Eye (tissue), 1 donor: ENCODE data around the gene DNAL4.
"Not testable (repeated sequence)": the region's sequence is repeated elsewhere in the genome, so short reads cannot be mapped to it uniquely, and the experiment has no call there.

Experiments
- DNase-seq: peaks from one replicate; pipeline ENCODE4 v3.0.0-alpha.2; 2015

DNAL4 gene

GRCh38 chr22:38826801-38827200 lies 32.9 kb upstream of the DNAL4 start:
- DNase-seq: no peak

GRCh38 chr22:38826386-38826785 lies 32.4 kb upstream of the DNAL4 start:
- no peak for DNase-seq

- peak; percentile 93 for DNase-seq
Observed at GRCh38 chr22:38824585-38824984, 30.6 kb upstream of the DNAL4 start.

- DNase-seq: no peak
Observed at GRCh38 chr22:38823637-38824036, 29.7 kb upstream of the DNAL4 start.

- no peak for DNase-seq
Observed at GRCh38 chr22:38823076-38823475, 29.1 kb upstream of the DNAL4 start.

- peak; percentile 20 for DNase-seq
Observed at GRCh38 chr22:38820020-38820419, 26.1 kb upstream of the DNAL4 start.

- DNase-seq: no peak
Observed at GRCh38 chr22:38819387-38819940, 25.5 kb upstream of the DNAL4 start.

GRCh38 chr22:38817196-38817595 lies 23.3 kb upstream of the DNAL4 start:
- DNase-seq: no peak

- no peak for DNase-seq
Observed at GRCh38 chr22:38815842-38816241, 21.9 kb upstream of the DNAL4 start.

- DNase-seq: no peak
Observed at GRCh38 chr22:38811241-38811640, 17.3 kb upstream of the DNAL4 start.

GRCh38 chr22:38805041-38805593 lies 11.2 kb upstream of the DNAL4 start:
- not testable (repeated sequence) for DNase-seq

- DNase-seq: peak; percentile 31
Observed at GRCh38 chr22:38802671-38803121, 8.8 kb upstream of the DNAL4 start.

- no peak for DNase-seq
Observed at GRCh38 chr22:38799265-38800002, 5.5 kb upstream of the DNAL4 start.

- no peak for DNase-seq
Observed at GRCh38 chr22:38798496-38798895, 4.6 kb upstream of the DNAL4 start.

GRCh38 chr22:38796262-38796957 lies 2.5 kb upstream of the DNAL4 start:
- DNase-seq: no peak

- no peak for DNase-seq
Observed at GRCh38 chr22:38795569-38795968, 1.6 kb upstream of the DNAL4 start.

GRCh38 chr22:38793317-38793716 lies 626 bp downstream of the DNAL4 start:
- DNase-seq: no peak

GRCh38 chr22:38792833-38793232 lies 1.1 kb downstream of the DNAL4 start:
- no peak for DNase-seq

GRCh38 chr22:38789606-38790005 lies 4.3 kb downstream of the DNAL4 start:
- no peak for DNase-seq

GRCh38 chr22:38788846-38789245 lies 5.1 kb downstream of the DNAL4 start:
- no peak for DNase-seq

GRCh38 chr22:38788021-38788816 lies 5.7 kb downstream of the DNAL4 start:
- peak; percentile 53 for DNase-seq

- no peak for DNase-seq
Observed at GRCh38 chr22:38786631-38787030, 7.3 kb downstream of the DNAL4 start.

- DNase-seq: no peak
Observed at GRCh38 chr22:38784856-38785255, 9.1 kb downstream of the DNAL4 start.
